Brain microvascular endothelial cell (primary cell): ENCODE results near the gene SLC25A51.

Experiments used
- DNase-seq: peaks from one replicate; pipeline ENCODE4 v3.0.0-alpha.2; 2020
- H3K27ac ChIP-seq: fragments of 250-450 bp; sonication (Bioruptor Pico); 2 replicates; pipeline ENCODE4 v1.5.1; 2020; ENCODE audit warnings: mild to moderate bottlenecking, moderate library complexity
- H3K27me3 ChIP-seq: fragments of 250-450 bp; sonication (Bioruptor Pico); replicated peaks from 2 replicates; pipeline ENCODE4 v1.5.1; 2020; ENCODE audit warnings: mild to moderate bottlenecking
- H3K36me3 ChIP-seq: fragments of 250-450 bp; sonication (Bioruptor Pico); replicated peaks from 2 replicates; pipeline ENCODE4 v1.5.1; 2020; ENCODE audit warnings: mild to moderate bottlenecking
- H3K4me3 ChIP-seq: 2 replicates; pipeline ENCODE4 v1.5.1; 2011; ENCODE audit warnings: low read depth, mild to moderate bottlenecking, control low read depth, low read length, moderate library complexity
- CTCF ChIP-seq: IDR thresholded peaks from 2 replicates; pipeline ENCODE4 v1.5.1; 2011; ENCODE audit warnings: low read depth, mild to moderate bottlenecking, moderate library complexity, low read length, control low read depth, inconsistent platforms; ENCODE audit errors: missing control alignments
- in situ Hi-C: cut with HindIII; loops from 2 replicates; pipeline ENCODE4 v1.10.0; 2017; ENCODE audit warnings: low sequenced_read_pairs, low pct_ligation_motif_present

SLC25A51 gene

GRCh38 chr9:37927132-37927531 is 23.2 kb upstream of the SLC25A51 start:
- DNase-seq: no peak
- Histone ChIP-seq H3K36me3 (peaks cover 3% of the 10 kb centered on the region), H3K4me3 (no peak overlapping the region), H3K27ac (no peak overlapping the region), H3K27me3 (no peaks in the 10 kb centered on the region)
- no peak for TF ChIP-seq CTCF
- in situ Hi-C loops: no loop called here

GRCh38 chr9:37926737-37927118 is 22.8 kb upstream of the SLC25A51 start:
- in situ Hi-C loops: no loop called here
- H3K4me3 ChIP-seq: no peak overlapping the region
- H3K36me3 ChIP-seq: peaks cover 3% of the 10 kb centered on the region
- no peak for TF ChIP-seq CTCF
- no peak overlapping the region for H3K27ac ChIP-seq
- DNase-seq: no peak
- no peaks in the 10 kb centered on the region for H3K27me3 ChIP-seq

- no peak for TF ChIP-seq CTCF
- Histone ChIP-seq H3K4me3 (no peak overlapping the region), H3K27ac (no peak overlapping the region), H3K27me3 (no peaks in the 10 kb centered on the region), H3K36me3 (peaks cover 3% of the 10 kb centered on the region)
- in situ Hi-C loops: no loop called here
- DNase-seq: no peak
These were observed 22.1 kb upstream of the SLC25A51 start for GRCh38 chr9:37925786-37926736.

- TF ChIP-seq CTCF: no peak
- H3K4me3 ChIP-seq: no peak overlapping the region
- in situ Hi-C loops: no loop called here
- H3K27ac ChIP-seq: no peak overlapping the region
- H3K36me3 ChIP-seq: peaks cover 9% of the 10 kb centered on the region
- no peak for DNase-seq
- H3K27me3 ChIP-seq: no peaks in the 10 kb centered on the region
These were observed 21.1 kb upstream of the SLC25A51 start for GRCh38 chr9:37925006-37925405.

GRCh38 chr9:37924538-37924937 is 20.6 kb upstream of the SLC25A51 start:
- no peak overlapping the region for H3K27ac ChIP-seq
- TF ChIP-seq CTCF: no peak
- H3K27me3 ChIP-seq: no peaks in the 10 kb centered on the region
- no peak overlapping the region for H3K4me3 ChIP-seq
- in situ Hi-C loops: no loop called here
- peaks cover 11% of the 10 kb centered on the region for H3K36me3 ChIP-seq
- DNase-seq: no peak
